Ovary (tissue), 9 donors: ENCODE results near the gene ARHGEF4. TPM values are rescaled to one million over a fixed set of nuclear protein-coding genes. Genes with fewer than 3 reads are reported as not detected.

Experiments
- DNase-seq, 5 donors: peaks; one replicate each; pipeline ENCODE4 v3.0.0-alpha.2; 2019 to 2020
- H3K27ac ChIP-seq, 2 donors: fragments of 200-600 bp; one replicate each; pipeline versions ENCODE4 v1.5.1 to v1.8.0; 2019 to 2022
- H3K27me3 ChIP-seq: fragments of 200-600 bp; one replicate; pipeline ENCODE4 v1.8.0; 2022
- H3K36me3 ChIP-seq: fragments of 200-600 bp; sonication (generic); one replicate; pipeline ENCODE4 v1.5.1; 2019
- H3K4me1 ChIP-seq: one replicate; pipeline ENCODE4 v1.8.1; 2013; ENCODE audit warnings: mild to moderate bottlenecking, moderate library complexity; ENCODE audit not compliant: insufficient read depth
- H3K4me3 ChIP-seq: fragments of 200-600 bp; sonication (generic); one replicate; pipeline ENCODE4 v1.5.1; 2017
- H3K9me3 ChIP-seq, 2 donors: fragments of 200-600 bp in 1 of 2; sonication (generic) in 1 of 2; one replicate each; pipeline versions ENCODE4 v1.5.1 to v1.8.1; 2013 to 2019; ENCODE audit warnings: mild to moderate bottlenecking in 1 of 2, moderate library complexity in 1 of 2
- CTCF ChIP-seq, 3 donors: fragments of 450-650 bp in 2 of 3; fragments of 200-600 bp in 1 of 3; IDR thresholded peaks; one replicate each; pipeline versions ENCODE4 v1.5.1 to v1.8.0; 2016 to 2022; ENCODE audit warnings: antibody characterized with exemption in 3 of 3, mild to moderate bottlenecking in 1 of 3
- EP300 ChIP-seq: sonication (generic); formaldehyde crosslinking; IDR thresholded peaks from one replicate; pipeline ENCODE4 v1.6.1; 2017; ENCODE audit warnings: antibody characterized with exemption
- POLR2A ChIP-seq: fragments of 450-650 bp; IDR thresholded peaks from one replicate; pipeline ENCODE4 v1.6.1; 2017; ENCODE audit warnings: antibody characterized with exemption, mild to moderate bottlenecking, moderate library complexity
- WGBS, 3 donors: extraction: QIAGEN DNeasy Blood & Tissue Kit in 1 of 3; methylation state at CpG; one replicate each; pipeline versions ENCODE4 v1.1.5 to v1.1.7; 2013 to 2017; 5-methylcytosine and 5-hydroxymethylcytosine counted together
- intact Hi-C, 4 donors: fragments of 100-400 bp; cut with DNase I; formaldehyde crosslinking; loops; one replicate each; pipeline versions ENCODE4 v1.11.0 to v1.15.1; 2022 to 2023
- polyA plus RNA-seq, 2 donors: library from polyadenylated mRNA; stranded (reverse); fragments of 200-250 nt in 1 of 2; fragments of 350-450 nt in 1 of 2; fragmentation: Illumina TruSeq in 1 of 2; extraction: RNeasy Lipid Tissue Mini Kit (QIAGEN cat#74804) in 1 of 2; gene quantifications; one replicate each; pipeline ENCODE4 v1.2.3, GENCODE V29; 2013 to 2014
- total RNA-seq, 7 donors: library from RNA; depleted of rRNA in 2 of 7; stranded (reverse); fragments of >200 nt in 2 of 7; fragmentation: NEBNext Ultra II Directional in 3 of 7; extraction: Animal tissue kit (Norgen Biotek cat#: 25700) in 3 of 7; gene quantifications; one replicate each; pipeline versions ENCODE4 v1.1.0 to v1.2.4, GENCODE V29; 2016 to 2023
- donor health status: DM: no; HTN: no; CAD: no; lungs with moderate emphysema.
- donor health status: DM: no; HTN: no; CAD: no.
- donor health status: Bipolar disorder and iron deficiency.
- donor health status: DM: yes; HTN: yes; CAD: no.
- donor health status: DM: no; HTN: no; CAD: no.
- donor health status: DM: yes; HTN: yes; CAD: no.

ARHGEF4 gene
- total and polyA plus RNA-seq, 9 donors: 8.6 to 27.4 (median 18.0) TPM

- intact Hi-C loops: no loop called here
- 50 to 55% (median 52%) methylated on average over 18 of the region's 18 CpGs for WGBS, 3 donors
- TF ChIP-seq EP300 (no peak), POLR2A (no peak), CTCF (IDR thresholded peaks at IDR 0.05) (no peak)
- Histone ChIP-seq H3K4me3 (no peak overlapping the region), H3K4me1 (no peaks in the 10 kb centered on the region), H3K27me3 (no peaks in the 10 kb centered on the region), H3K27ac (no peak overlapping the region), H3K36me3 (no peaks in the 10 kb centered on the region), H3K9me3 (no peaks in the 10 kb centered on the region)
- no peak for DNase-seq
Observed at GRCh38 chr2:130834091-130834930, 2.4 kb upstream of the ARHGEF4 start.

- no peak overlapping the region for H3K4me3 ChIP-seq
- H3K27me3 ChIP-seq: no peaks in the 10 kb centered on the region
- TF ChIP-seq EP300 (no peak), POLR2A (no peak), CTCF (IDR thresholded peaks at IDR 0.05) (no peak)
- H3K4me1 ChIP-seq: no peaks in the 10 kb centered on the region
- no peaks in the 10 kb centered on the region for H3K9me3 ChIP-seq
- H3K36me3 ChIP-seq: no peaks in the 10 kb centered on the region
- intact Hi-C loops: no loop called here
- 90 to 92% (median 91%) methylated on average over 18 of the region's 18 CpGs for WGBS, 3 donors
- no peak overlapping the region for H3K27ac ChIP-seq
- no peak for DNase-seq
Observed at GRCh38 chr2:130834931-130835765, 1.6 kb upstream of the ARHGEF4 start.

GRCh38 chr2:130835766-130836015 is 1.0 kb upstream of the ARHGEF4 start:
- intact Hi-C loops: no loop called here
- H3K27me3 ChIP-seq: no peaks in the 10 kb centered on the region
- H3K9me3 ChIP-seq: no peaks in the 10 kb centered on the region
- no peaks in the 10 kb centered on the region for H3K4me1 ChIP-seq
- H3K27ac ChIP-seq: no peak overlapping the region
- H3K4me3 ChIP-seq: no peak overlapping the region
- 92 to 93% (median 92%) methylated on average over 7 of the region's 7 CpGs for WGBS, 3 donors
- no peak for TF ChIP-seq POLR2A
- no peak for TF ChIP-seq CTCF (IDR thresholded peaks at IDR 0.05)
- no peak for TF ChIP-seq EP300
- no peaks in the 10 kb centered on the region for H3K36me3 ChIP-seq
- no peak for DNase-seq

- Histone ChIP-seq H3K9me3 (no peaks in the 10 kb centered on the region), H3K4me1 (no peaks in the 10 kb centered on the region), H3K27me3 (no peaks in the 10 kb centered on the region), H3K27ac (no peak overlapping the region), H3K36me3 (no peaks in the 10 kb centered on the region), H3K4me3 (no peak overlapping the region)
- intact Hi-C loops: no loop called here
- TF ChIP-seq POLR2A (no peak), EP300 (no peak), CTCF (IDR thresholded peaks at IDR 0.05) (no peak)
- DNase-seq: no peak
- WGBS, 3 donors: 1 to 2% (median 2%) methylated on average over 39 to 53 of the region's 53 CpGs
Observed at GRCh38 chr2:130837175-130837810, 579 bp downstream of the ARHGEF4 start.
